HG03558 (cell line): ENCODE measurements around the gene KIF2C.
"Not testable (repeated sequence)": the region's sequence is repeated elsewhere in the genome, so short reads cannot be mapped to it uniquely, and the experiment has no call there.

Experiments used
- ATAC-seq: cut with Tn5 transposase; IDR thresholded peaks from one replicate; pipeline ENCODE4 v1.9.1; 2021; ENCODE audit warnings: moderate number of reproducible peaks; ENCODE audit not compliant: unreplicated experiment; ENCODE audit errors: extremely low read depth

KIF2C gene

GRCh38 chr1:44808938-44809917 lies 69.6 kb downstream of the KIF2C start:
- ATAC-seq, result peak; percentile 34

DNA sequence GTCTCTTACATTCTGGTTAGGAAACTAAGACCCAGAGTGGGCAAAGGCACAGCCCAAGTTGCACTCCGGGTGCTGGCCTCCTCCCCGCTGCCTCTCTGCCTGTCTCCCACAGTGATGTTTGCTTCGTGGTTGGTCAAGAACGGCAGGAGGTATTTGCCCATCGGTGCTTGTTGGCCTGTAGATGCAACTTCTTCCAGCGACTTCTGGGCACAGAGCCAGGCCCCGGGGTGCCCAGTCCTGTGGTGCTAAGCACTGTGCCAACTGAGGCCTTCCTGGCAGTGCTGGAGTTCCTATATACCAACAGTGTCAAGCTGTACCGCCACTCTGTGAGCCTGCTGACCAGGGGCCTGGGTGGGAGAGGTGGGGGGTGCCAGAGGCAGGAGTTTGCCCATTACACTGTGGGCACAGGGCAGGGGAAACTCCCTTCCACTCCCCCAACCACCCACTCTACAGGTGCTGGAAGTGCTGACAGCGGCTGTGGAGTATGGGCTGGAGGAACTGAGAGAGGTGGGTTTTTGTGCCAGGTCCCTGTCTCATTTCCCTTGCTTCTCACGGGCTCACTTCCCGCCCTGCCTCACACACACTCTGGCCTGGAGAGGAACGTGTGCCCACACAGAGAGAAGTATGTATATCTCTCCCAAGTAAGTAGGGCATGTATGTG lies 70.6 kb downstream of the KIF2C start:
- ATAC-seq, result no peak

- ATAC-seq, result not testable (repeated sequence)
Observed at GRCh38 chr1:44810762-44811105, 71.1 kb downstream of the KIF2C start.

DNA sequence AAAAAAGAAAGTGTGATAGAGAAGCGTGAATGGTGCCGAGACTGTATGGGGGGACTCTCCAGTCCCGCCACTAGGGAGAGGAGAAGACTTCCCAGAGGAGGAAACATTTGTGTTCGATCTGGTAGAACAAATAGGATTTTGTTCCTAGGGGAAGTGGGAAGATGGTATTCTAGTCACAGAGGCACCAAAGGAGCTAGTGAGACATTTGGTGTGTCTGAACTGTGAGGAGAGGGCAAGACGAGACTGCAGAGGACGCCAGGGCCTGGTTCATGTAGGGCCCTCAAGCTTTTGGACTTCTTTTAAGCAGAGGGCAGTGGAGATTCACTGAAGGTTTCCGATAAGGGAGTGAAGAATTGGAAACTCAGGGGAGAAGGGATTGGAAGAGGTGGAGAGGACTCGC lies 71.6 kb downstream of the KIF2C start:
- no peak for ATAC-seq

GRCh38 chr1:44812822-44813543 lies 73.3 kb downstream of the KIF2C start:
- ATAC-seq, result no peak

- not testable (repeated sequence) for ATAC-seq
Observed at GRCh38 chr1:44815926-44816325, 76.3 kb downstream of the KIF2C start.

DNA sequence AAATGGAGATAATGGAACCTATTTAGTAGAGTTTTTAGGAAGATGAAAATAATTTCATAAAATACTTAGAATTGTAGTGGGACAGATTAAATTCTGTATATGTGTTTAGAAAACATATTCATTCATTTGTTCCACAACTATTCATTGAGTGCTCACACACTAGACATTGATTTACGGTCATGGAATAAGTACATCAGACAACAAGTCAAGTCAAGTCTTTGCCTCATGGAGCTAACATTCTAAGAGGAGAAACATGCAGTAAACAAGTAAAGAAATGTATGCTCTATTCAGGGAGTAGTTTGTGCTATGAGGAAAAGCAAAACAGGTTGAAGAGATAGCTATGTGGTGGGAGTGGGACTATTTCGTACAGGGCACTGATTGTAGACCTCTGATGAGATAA lies 77.7 kb downstream of the KIF2C start:
- ATAC-seq, result no peak
